Body of pancreas (tissue), 4 donors: Measurements from ENCODE around the gene PHF21A. TPM values are rescaled to one million over a fixed set of nuclear protein-coding genes. Genes with fewer than 3 reads are reported as not detected.
A peak's percentile ranks its signal among the peaks of the same experiment; 100 is the strongest.

ENCODE experiments used
- ATAC-seq: fragments of 150-250 bp; one replicate; pipeline ENCODE4 v1.9.1; 2016
- DNase-seq, 4 donors: peaks; one replicate each; pipeline ENCODE4 v3.0.0-alpha.2; 2019
- H3K27ac ChIP-seq, 4 donors: fragments of 200-600 bp; sonication (generic); 1 replicate in 3 of 4; 2 replicates in 1 of 4; pipeline versions ENCODE4 v1.5.1 to v1.6.1; 2016 to 2019; ENCODE audit warnings: mild to moderate bottlenecking in 1 of 4, mixed read lengths in 1 of 4, moderate library complexity in 1 of 4
- H3K27me3 ChIP-seq, 2 donors: fragments of 200-600 bp; sonication (generic); one replicate each; pipeline ENCODE4 v1.6.0; 2016; ENCODE audit warnings: mild to moderate bottlenecking in 1 of 2
- H3K36me3 ChIP-seq, 2 donors: fragments of 200-600 bp; sonication (generic); replicated peaks in 1 of 2; 2 replicates each; pipeline ENCODE4 v1.5.1; 2016; ENCODE audit warnings: low read depth in 2 of 2; ENCODE audit not compliant: insufficient read depth in 1 of 2
- H3K4me1 ChIP-seq: fragments of 200-600 bp; sonication (generic); one replicate; pipeline ENCODE4 v1.6.0; 2016
- H3K4me3 ChIP-seq, 2 donors: fragments of 200-600 bp; sonication (generic); 1 replicate in 1 of 2; 2 replicates in 1 of 2; pipeline ENCODE4 v1.5.1; 2016 to 2019
- H3K9me3 ChIP-seq, 3 donors: fragments of 200-600 bp; sonication (generic); 1 replicate in 2 of 3; 2 replicates in 1 of 3; pipeline ENCODE4 v1.5.1; 2016
- POLR2A ChIP-seq, 3 donors: fragments of 450-650 bp; IDR thresholded peaks; one replicate each; pipeline ENCODE4 v1.6.1; 2016; ENCODE audit warnings: antibody characterized with exemption in 3 of 3, mild to moderate bottlenecking in 2 of 3
- WGBS, 2 donors: methylation state at CpG; one replicate each; pipeline ENCODE4 v1.1.5; 2017; 5-methylcytosine and 5-hydroxymethylcytosine counted together
- intact Hi-C: fragments of 100-400 bp; cut with DNase I; formaldehyde crosslinking; loops from one replicate; pipeline ENCODE4 v1.15.1; 2023
- total RNA-seq, 2 donors: library from RNA; depleted of rRNA; stranded (reverse); fragments of >200 nt; gene quantifications; one replicate each; pipeline ENCODE4 v1.1.0, GENCODE V29; 2016
- TF ChIP-seq, protein P1 (sequence below), 7 experiments: fragments of 450-650 bp in 4 of 7; fragments of 200-600 bp in 3 of 7; sonication (generic) in 3 of 7; IDR thresholded peaks; one replicate each; pipeline ENCODE4 v1.5.1; 2016 to 2019; ENCODE audit warnings: antibody characterized with exemption in 7 of 7

Gene PHF21A
- total RNA-seq, 2 donors from 2014 or later: 11.7 to 49.4 TPM

- Histone ChIP-seq H3K4me1 (peaks cover 59% of the 10 kb centered on the region), H3K36me3 (peaks cover 8 to 15% of the 10 kb centered on the region in 2 donors), H3K27ac (peak overlapping the region; percentile 93 to 97 (median 96)), H3K27me3 (no peaks in the 10 kb centered on the region), H3K4me3 (peak overlapping the region; percentile 82 to 91), H3K9me3 (no peaks in the 10 kb centered on the region)
- peak; percentile 86 to 90 (median 87) for DNase-seq
- ATAC-seq: peak; percentile 49
- TF ChIP-seq, protein P1, sequence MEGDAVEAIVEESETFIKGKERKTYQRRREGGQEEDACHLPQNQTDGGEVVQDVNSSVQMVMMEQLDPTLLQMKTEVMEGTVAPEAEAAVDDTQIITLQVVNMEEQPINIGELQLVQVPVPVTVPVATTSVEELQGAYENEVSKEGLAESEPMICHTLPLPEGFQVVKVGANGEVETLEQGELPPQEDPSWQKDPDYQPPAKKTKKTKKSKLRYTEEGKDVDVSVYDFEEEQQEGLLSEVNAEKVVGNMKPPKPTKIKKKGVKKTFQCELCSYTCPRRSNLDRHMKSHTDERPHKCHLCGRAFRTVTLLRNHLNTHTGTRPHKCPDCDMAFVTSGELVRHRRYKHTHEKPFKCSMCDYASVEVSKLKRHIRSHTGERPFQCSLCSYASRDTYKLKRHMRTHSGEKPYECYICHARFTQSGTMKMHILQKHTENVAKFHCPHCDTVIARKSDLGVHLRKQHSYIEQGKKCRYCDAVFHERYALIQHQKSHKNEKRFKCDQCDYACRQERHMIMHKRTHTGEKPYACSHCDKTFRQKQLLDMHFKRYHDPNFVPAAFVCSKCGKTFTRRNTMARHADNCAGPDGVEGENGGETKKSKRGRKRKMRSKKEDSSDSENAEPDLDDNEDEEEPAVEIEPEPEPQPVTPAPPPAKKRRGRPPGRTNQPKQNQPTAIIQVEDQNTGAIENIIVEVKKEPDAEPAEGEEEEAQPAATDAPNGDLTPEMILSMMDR (IDR thresholded peaks at IDR 0.05): no peak
- peak; percentile 58 to 83 (median 71) for TF ChIP-seq POLR2A (IDR thresholded peaks at IDR 0.05)
- 0% methylated on average over 38 of the region's 38 CpGs; no CpG with 5 or more reads in 1 of the 2 donors for WGBS, 2 donors
- intact Hi-C loops: no loop called here
Observed at GRCh38 chr11:45918331-45918941, 202.8 kb downstream of the PHF21A start.

DNA sequence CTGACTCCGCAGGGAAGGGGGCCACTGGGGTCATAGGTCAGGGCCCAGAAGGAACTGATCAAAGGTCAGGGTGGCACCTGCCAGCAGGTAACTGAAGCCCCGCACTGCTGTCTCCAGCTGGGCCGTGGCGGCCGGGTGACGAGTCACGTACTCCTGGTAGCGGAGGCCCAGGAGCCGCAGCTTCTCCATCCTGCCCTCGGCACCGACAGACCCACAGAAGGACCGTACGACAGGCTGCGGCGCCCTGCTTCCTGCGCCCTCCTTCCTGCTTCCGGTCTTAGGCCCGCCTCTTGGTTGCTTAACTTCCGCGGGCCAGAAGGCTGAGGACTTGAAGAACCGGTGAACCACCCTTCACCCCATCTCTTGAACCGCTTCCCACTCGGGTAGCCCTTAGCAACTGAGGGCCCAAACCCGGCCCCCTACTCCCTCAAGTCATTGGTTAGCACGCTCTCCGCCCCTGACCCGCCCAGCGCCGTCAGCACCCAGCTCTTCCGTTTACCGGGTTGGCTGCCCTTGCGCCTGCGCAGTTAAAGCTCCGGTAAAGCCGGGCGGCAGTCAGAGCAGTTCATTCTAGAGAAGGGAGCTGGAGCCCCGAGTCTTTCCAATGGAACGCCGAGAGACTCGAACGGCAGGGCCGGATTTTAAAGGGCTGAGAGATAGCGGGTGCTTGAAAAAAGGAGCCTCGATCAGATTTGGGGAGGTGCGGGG, 203.5 kb downstream of the PHF21A start, which contains the start of gene PEX16:
Gene PEX16, minus strand, starts transcription at position 255 of the 708 bp plus-strand sequence. Its CDS starts 66 bp downstream, at position 189.
- DNase-seq: peak; percentile 96 to 99 (median 98)
- Histone ChIP-seq H3K9me3 (no peaks in the 10 kb centered on the region), H3K4me1 (peaks cover 52% of the 10 kb centered on the region), H3K27ac (peak within 1 kb of the TSS; percentile 93 to 97 (median 96)), H3K36me3 (peaks cover 12 to 20% of the 10 kb centered on the region in 2 donors), H3K27me3 (no peaks in the 10 kb centered on the region), H3K4me3 (peak within 1 kb of the TSS; percentile 82 to 91)
- intact Hi-C loops: no loop called here
- peak; percentile 68 to 90 (median 90) for TF ChIP-seq POLR2A (IDR thresholded peaks at IDR 0.05)
- TF ChIP-seq, protein P1 (IDR thresholded peaks at IDR 0.05): no peak
- peak; percentile 80 for ATAC-seq
- 0% methylated on average over 9 to 45 of the region's 45 CpGs for WGBS, 2 donors

- intact Hi-C loops: no loop called here
- WGBS, 2 donors: 4 to 5% methylated on average over 7 to 15 of the region's 16 CpGs
- H3K4me1 ChIP-seq: peaks cover 47% of the 10 kb centered on the region
Observed at GRCh38 chr11:45917286-45917622, 204.0 kb downstream of the PHF21A start.

DNA sequence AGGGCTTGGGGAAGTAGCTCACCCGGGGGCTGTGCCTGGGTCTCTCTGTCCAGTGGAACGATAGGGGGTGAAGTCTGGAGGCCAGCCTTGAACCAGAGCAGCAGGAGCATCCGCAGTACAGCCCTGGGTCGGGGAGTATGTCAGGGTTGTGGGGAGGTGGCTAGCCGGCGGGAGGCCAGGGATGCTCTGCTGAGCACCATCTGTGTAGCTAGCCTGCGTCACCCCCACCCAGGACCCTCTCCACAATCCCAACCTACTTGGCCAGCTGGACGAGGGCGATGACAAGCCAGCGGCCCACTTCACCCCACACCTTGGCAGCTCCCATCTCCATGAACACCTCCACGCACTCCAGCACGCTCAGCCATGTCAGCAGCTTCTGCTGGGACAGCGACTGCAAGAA, 205.8 kb downstream of the PHF21A start:
- DNase-seq: no peak
- ATAC-seq: no peak
- H3K4me1 ChIP-seq: peaks cover 29% of the 10 kb centered on the region
- H3K9me3 ChIP-seq: no peaks in the 10 kb centered on the region
- H3K4me3 ChIP-seq: no peak overlapping the region
- peaks cover 12 to 28% of the 10 kb centered on the region in 2 donors for H3K36me3 ChIP-seq
- no peaks in the 10 kb centered on the region for H3K27me3 ChIP-seq
- intact Hi-C loops: no loop called here
- 76 to 77% methylated on average over 6 to 13 of the region's 13 CpGs for WGBS, 2 donors
- TF ChIP-seq, protein P1 (IDR thresholded peaks at IDR 0.05): no peak
- TF ChIP-seq POLR2A (IDR thresholded peaks at IDR 0.05): no peak
- no peak overlapping the region for H3K27ac ChIP-seq

More at GRCh38 chr11:45917286-45917622, 204.0 kb downstream of the PHF21A start:
- Histone ChIP-seq H3K9me3 (no peaks in the 10 kb centered on the region), H3K4me3 (peak overlapping the region; percentile 82 to 91), H3K36me3 (peaks cover 12 to 20% of the 10 kb centered on the region in 2 donors), H3K27ac (peak overlapping the region; percentile 93 to 97 (median 96)), H3K27me3 (no peaks in the 10 kb centered on the region)
- TF ChIP-seq, protein P1 (IDR thresholded peaks at IDR 0.05): no peak
- TF ChIP-seq POLR2A (IDR thresholded peaks at IDR 0.05): no peak
- DNase-seq (no peak), ATAC-seq (no peak)
